Effector CD8-positive, alpha-beta T cell (primary cell): ENCODE results near the gene CELA1.
A peak's percentile ranks its signal among the peaks of the same experiment; 100 is the strongest.

Experiments
- DNase-seq: peaks from one replicate; lab custom pipeline; 2025; lab: John Stamatoyannopoulos, UW
- total RNA-seq, 4 experiments: gene quantifications; one replicate each; lab custom pipeline; 2026; lab: John Stamatoyannopoulos, UW

The CELA1 gene
- 0 to 0.62 (median 0) reads per million in 4 experiments for total RNA-seq

DNA sequence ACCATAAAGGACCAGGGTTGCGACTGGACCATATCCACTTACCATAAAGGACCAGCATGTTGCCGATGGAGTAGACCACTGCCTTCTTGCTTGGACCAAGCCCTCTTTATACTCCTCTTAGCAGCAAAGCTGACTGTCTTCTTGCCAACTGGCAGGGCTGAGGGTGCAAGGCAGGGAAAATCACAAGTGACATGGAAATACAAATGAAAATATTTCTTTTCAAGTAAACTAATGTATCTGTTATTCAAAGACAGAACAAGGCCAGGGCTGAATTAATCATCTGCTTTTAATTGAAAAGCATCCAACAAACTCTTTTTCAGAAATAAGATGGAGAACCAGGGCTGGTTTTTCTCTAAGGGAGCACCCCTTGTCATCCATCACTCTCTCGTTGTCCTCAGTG, at the start of gene CELA1:
Gene CELA1, minus strand, starts transcription at position 99 of the 400 bp plus-strand sequence. Its CDS starts 41 bp downstream, at position 58.
- no peak for DNase-seq

DNA sequence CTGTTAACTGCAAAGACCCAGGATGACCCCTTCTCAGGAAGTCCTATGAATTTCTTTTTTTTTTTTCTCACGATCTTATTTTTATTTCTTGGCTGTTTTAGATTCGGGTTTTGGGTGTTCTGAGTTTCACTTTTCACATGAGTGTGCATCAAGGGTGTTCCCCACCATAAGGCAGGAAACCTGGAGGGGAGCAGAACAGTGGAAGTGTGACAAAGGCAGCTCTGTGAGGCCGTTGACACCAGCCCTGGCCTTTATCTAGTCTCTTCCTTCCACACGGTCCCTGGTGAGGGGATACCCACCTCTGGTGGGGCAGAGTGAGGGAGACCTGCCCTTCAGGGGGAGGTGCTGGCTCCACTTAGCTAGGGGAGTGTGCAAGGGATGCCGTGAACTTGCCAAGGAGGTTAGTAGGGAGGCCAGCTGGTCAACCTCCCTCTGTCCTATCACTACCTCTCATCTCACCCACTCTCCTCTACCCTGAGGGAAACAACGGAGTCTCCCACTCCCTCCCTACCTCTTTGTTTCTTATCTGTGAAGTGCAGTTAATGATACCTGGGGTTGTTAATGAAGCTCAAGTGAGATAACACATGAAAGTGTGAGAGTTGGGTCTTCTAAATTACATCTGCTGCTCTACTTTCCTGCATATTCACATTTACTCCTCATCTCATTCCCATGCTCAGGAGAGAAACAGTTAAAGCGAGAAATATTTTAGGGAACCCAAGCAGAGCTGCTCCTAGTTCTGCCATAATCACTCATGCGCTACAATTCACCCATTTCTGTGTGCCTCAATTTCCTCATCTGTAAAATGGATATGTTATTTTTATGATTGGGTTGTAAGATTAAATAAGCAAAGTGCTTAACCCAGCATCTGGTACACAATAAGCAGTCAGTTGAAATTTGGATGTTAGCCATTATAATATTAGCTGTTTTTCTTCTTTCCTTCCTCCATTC, 49.1 kb upstream of the CELA1 start:
- DNase-seq, result no peak

DNA sequence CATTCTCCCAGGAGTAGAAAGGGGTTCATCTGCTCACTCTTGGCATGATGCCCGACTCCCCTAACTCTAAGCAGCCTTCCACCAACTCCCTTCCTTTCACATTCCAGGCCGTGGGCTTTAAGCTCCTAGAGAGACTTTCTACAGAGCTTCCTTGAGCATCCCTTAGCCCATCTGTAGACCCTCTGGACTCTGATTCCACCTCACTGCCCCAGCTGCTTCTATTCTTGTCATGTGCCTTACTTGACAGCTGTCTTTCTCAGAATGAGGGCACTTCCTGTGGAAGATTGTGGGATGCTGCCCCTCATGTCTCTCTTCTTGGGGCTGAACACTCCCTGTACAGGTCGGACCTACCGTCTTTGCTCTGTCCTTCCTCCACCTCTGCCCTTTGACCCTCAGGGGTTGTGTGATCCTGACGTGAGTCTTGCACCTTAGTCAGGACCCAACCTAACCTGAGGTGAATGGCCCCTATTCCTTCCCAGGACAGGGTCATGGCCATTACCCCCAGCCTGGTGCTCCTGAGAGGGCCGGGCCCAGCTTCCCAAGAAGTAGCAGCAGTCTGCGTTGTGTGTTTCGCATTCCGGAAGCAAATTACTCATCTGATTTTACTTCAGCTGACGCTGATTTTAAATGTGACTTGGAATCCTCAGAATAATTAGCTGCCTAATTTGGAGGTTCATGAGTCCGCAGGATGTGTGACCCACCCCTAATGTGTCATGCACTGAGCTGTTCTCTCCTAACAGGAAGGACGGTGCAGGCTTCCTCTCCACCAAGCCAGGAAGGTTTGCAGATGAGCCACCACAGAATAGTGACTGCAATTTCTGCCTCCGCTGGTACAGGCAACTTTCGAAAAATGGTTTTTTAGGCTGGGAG, 47.4 kb upstream of the CELA1 start:
- no peak for DNase-seq

DNA sequence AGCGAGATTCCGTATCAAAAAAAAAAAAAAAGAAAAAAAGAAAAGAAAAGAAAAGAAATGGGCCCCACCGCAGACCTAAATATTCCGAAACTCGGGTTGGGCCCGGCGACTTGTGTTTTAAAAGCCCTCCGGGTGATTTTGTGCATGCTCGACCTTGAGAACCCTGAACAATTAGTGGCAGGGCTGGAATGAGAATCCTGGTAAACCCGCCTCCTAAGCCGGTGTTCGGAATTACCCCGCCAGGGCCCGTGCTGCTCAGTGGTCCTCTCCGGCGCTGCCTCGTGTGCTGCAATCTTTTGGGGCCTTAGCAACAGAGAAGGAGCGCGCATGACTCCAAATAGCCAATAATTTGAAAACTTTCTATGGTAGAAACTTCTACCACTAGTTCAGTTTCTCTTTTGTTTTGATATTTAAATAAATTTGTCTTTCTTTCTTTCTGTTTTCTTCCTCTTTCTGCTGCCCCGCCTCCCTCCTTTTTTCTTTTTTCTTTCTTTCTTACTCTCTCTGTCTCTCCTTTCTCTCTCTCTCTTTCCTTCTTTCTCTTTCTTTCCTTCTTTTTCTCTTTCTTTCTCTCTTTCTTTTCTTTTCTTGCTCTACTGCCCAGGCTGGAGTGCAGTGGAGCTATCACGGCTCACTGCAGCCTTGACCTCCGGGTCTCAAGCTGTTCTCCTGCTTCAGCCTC, 46.2 kb upstream of the CELA1 start:
- DNase-seq, result no peak

DNA sequence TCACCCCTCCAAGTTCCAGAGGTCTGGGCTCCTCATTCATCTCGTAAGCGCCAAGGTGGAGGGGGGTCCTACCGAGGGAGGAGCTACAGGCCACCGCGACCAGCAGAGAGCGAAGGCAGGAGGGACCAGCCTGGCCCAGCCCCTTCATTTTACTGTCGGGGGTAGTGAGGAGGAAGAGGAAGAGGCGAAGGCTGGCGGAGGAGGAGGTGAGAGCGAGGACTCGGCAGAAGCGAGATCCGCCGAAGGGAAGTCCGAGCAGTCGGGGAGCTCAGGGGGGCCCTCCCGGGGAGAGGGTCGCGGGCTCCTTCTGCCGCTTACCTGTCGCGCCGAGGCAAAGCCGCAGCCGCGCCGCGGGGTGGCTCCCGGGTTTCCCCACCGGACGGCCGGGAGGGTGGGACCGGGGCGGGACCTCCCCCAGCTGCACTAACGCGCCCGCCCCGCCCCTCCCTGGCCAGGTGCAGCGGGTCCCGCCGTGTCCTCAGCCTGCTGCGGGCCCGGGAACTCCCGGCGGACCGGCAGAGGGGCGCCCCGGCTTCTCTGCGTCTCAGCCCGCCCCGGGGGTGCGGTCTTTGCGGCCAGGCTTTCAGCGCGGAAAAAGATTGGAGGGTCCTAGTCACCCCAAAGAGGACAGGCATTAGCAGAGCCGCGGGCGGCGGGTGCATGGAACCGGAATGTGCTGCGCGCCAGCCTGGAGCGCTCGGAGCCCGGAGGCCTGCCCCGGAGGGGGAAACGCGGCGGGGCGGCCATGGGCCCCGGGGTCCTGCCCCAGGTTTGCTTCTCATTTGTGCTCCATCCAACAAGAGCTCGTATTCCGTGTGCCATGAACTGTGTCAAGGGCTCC, 45.0 kb upstream of the CELA1 start, which contains the start of gene GALNT6:
Gene GALNT6, minus strand, starts transcription at position 124 of the 841 bp plus-strand sequence. CDS start 11,625 bp downstream, outside the sequence.
- DNase-seq, result peak; percentile 51

DNA sequence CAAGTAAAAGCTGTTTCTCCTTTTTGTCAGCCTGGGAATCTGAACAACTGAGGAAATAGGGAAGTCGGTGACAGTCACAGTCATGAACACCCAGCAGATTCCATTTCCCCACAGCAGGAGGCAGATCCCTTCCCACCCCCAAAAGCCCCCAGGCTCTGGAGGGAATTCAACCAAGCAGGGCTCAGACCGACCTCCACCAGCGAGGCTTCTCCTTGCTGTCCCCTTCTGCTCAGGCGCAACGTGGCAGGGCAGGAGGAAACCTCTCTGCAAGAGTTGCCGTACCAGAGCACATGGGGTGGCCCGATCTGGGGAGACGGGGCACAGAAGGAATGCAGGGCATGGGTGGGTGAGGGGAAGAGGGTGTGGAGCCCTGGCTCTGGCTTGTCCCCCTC, 44.4 kb upstream of the CELA1 start:
- DNase-seq, result no peak

DNA sequence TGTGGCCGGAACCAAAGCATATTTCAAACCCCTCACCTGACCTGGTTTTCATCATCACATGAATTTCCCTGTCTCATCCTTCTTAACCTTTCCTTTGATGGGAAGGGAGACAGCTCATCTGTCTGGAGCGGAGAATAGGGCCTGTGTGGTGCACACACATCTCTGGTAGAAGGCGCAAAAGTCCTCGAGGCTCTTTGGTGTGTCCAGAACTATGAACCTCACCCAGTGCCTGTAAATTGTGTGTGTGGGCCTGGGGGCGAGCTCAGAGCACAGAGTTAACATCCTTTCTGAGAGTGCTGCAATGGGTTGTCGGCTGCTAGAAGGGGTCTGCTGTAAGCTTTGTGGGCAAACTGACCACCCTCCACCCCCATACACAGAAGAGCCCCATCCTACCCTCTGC, 44.0 kb upstream of the CELA1 start:
- no peak for DNase-seq

DNA sequence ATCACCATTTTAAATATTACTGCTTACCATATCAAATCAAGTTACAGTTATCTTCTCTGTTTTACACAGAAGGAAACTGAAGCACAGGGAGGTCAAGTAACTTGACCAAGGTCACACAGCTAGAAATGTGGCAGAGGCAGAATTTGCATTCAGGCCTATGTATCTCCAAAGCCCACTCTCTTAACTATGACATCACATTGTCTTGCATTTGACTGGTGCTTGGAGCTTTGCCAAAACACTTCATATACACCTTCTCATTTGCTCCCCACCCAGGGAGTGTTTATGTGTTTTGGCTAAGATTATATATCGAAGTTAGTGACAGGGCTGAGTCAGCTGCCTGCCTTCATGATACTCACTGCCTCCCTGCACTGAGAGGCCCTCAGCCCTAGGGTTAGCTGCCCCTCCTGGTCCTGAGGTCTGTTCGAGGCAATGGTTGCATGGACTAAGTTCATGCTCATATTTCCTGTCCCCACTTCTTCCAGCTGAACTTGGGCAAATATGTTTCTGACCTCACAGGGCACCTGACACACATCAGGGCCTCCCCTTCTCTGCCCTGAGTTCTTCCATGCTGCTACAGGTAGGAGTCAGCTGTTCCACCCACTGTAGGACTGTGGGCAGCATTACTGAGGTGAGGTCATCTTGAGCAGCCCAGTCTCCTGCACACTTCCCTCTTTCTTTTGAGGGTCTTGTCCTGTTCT, 43.0 kb upstream of the CELA1 start:
- no peak for DNase-seq

DNA sequence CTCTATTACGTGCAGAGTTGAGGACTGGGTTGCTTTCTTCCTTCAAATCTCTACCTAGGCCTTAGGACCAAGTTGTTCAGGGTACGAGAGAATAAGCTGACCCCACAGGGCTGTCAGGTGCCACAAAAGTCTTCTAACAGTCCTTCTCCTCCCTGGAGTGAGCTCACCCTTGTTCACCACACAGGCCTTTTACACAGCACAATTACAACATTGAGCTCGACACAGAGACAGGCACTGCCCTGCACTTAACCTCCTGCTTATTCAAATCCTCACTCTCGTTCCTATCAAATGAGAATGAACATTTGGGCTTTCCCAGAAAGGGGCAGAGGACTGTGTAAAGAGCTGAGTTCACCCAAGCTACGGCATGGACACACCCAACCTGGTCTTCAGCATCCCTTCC, 42.4 kb upstream of the CELA1 start:
- no peak for DNase-seq

DNA sequence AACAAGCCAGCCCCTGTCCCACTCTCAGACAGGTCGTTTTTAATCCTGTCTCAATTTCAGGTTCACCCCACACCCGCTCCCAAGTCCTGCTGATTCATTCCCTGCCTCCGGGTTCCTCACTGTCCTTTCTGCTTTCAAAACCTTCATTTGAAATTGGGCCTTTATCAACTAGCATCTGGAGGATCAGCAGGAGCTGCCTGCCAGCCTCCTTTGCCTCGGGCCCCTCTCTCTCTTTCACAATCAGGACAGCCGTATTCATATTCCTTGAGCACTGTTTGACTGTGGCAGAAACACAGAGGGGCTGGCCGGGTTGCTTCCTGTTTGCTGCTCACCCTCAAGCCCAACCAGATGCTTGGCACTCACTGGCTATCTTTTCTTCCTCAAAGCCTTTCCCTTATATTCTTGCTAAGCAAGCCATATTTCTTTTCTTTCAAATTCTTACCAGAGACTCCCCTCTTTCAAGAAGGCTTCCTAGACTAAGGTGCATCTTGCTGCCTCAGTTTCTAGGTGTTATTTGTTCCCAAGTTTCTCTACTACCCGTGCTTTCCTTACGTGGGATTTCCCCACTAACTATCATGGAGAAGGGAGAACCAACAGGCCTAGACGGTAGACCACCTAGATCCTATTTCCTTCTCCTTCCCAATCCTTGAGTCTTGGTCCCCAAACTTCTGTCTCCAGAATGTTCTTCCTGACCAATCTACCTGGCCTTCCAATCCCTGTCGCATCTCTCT, 41.8 kb upstream of the CELA1 start:
- no peak for DNase-seq

DNA sequence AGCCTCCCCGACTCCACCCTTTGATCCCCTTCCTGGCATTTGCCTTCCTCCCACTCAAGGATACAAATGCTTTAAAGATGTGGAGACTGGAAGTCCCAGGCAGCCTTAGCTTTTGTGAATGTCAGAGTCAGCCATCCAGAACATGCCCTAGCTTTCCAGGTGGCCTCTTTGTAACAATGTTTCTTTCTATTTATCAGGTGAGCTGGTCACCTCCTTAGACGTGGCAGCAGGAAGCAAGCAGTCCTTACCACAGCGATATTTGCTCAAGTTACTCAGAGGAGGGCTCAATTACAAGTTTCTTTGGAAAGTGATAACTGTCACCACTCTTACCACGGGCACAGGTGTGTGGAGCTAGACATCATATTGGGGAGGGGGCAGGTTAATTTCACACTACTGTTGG, 39.9 kb upstream of the CELA1 start:
- DNase-seq, result no peak

DNA sequence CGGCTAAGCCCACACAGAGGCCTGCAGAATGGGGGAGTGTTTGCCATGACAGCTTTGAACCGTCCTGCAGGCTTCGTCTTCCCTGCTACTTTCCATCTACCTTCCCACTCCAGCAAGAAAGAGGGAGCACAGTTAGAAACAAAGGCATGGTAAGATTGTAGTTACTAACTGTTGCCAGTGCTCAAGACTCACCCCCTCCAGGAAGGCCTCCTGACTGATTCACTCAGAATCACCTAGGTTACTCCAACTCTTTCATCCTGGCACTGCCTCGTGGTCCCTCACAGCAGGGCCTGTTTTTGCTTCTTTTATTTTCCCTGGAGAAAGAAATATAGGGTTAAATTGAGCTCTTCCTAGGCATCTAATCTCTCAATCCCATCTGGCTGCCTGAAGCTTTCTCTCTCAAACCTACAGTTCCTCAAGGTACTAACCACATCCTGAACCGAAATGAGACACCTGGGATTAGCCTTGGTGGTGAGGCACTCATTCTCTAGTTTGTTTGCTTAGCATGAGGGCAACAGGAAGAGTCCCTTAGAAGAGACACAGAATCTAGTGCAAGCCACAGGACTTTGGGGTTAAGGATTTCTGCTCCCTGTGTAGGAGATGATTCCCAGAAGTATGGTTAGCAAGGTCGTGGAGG, 36.9 kb upstream of the CELA1 start:
- DNase-seq, result no peak

DNA sequence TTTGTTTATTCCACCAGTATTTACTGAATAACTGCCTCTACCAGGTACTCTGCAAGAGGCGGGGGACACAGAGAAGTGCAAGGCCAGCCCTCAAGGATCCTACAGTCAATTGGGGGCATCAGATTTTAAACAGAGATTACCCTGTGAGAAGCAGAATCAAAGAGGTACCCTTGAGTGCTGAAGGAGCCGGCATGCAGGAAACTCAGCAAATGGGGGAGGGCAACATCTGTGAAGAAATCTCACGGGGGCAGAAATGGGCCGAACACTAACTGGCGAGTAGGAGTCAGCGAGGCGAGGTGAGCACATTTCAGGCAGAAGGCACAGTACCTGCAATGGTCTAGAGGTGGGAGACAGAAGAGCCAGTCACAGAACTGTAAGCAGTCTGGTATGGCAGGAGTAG, 35.7 kb upstream of the CELA1 start:
- no peak for DNase-seq

DNA sequence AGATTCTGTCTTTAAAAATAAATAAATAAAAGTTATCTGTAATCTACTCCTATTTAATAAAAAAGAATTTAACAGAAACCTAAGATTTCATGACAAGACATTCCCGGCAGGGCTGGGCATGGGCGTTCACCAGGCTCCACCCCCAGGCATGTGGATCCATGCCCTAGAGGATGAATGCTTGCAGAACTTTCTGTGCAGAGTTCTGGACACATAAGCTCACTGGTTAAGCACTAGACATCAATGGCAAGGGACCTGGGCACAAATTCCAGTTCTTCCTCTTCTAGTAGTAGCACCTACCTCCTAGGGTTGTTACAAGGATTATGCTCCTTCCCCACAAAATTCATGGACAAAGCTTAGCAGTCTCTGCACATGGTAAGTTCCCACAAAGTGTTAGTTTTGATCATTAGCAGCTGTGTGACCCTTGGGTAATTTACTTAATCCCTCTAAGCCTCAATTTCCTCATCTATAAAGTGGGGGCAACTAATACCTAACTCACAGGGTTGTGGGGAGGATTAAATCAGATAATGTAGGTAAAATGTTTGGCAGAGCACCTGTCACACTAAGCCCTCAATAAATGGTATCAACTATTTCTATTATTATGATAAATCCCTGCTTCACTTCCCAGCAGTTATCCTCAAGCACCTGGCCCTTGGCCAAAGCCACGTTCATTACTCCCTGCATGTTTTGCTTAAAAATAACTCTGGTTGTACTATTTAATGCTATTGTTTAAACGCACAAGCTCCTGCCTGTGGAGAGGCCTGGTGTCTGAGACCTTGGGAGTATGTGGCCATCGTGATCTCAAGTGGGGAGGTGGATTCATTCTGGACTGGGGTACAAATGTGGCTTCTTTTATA, 35.0 kb upstream of the CELA1 start:
- DNase-seq, result no peak

DNA sequence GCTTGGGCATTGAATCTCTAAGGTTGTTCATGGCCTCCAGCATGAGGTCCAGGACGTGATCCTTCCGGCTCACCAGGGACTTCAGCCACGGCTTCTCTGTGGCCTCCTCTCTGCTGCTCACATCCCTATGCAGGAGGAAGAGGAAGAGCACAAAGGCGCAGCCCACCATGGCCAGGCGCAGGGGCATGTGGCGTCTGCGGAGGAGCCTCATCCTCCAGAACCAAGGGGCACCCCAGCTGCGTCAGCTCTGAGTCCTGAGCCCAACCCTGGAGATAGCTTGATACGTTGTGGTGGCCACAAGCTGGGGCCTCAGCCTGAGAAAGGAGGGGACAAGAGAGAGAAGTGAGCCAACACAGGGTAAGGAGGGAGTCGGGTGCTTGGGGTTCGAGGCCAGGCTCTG, 33.1 kb upstream of the CELA1 start:
- no peak for DNase-seq

DNA sequence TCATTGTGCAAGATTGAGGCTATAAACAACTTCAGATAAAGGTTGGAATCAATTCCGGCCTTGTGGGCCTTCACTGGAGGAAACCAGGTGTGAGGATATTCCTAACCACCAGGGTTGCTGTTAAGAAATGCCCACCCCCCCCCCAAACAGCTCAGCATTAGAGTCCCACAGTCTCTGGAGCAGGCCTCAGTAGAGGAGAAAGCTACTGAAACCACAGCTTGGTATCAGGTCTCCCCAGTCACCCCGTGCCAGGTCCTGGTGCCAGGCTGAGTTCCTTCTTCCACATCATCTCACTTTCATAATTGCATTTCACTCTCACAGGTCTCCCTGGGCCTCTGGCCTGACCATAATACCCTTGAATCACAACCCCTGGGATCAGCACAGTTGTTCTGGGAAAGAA, 32.3 kb upstream of the CELA1 start:
- no peak for DNase-seq

DNA sequence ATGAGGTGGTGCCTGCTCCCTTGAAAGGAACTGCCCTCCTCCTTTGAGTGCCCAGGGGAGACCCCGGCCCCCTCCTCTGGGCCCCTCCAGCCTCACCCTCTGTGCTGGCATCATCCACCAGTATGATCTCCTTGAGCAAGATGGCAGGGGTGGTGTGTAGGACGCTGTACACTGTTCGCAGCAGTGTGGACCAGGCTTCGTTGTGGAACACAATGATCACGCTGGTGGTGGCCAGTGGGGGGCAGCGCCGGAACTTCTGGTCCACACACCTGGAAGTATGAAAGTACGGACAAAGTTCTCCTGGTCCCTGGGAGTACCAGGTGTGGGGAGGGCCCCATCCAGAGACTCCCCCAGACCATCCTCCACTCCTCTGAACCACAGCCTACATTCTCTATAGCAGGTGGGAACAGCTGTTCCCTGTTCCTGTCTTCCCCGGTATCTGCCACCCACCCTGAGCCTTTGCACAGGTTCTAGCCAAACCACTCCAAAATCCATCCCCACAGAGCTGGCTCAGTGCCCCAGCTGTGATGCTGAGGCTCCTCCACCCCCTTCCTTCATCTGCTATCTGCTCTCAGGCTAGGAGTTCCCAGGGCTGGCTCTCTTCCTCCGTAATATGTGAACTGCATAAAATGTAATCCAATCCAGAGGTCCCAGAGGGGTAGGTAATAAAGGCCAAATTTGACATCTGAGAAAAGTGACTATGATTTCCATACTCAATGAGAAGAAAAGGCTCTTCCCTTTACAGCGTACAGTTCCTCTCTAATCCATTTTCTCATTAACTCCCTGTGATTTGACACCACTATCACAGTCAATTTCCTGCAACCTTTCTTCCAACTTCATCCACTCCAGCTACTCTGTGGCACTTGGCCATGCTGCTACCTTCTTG, 30.9 kb upstream of the CELA1 start:
- no peak for DNase-seq
